ENCODE data around the gene GTF2A1L.
A peak's percentile ranks its signal among the peaks of the same experiment; 100 is the strongest.
"Not testable (repeated sequence)": the region's sequence is repeated elsewhere in the genome, so short reads cannot be mapped to it uniquely, and the experiment has no call there.

GTF2A1L gene

GRCh38 chr2:48622691-48623090 is 5.0 kb downstream of the GTF2A1L start:
- not testable (repeated sequence) for H3K4me3 ChIP-seq (ENCODE audit: insufficient read depth, low read length, poor library complexity, severe bottlenecking)

GRCh38 chr2:48624696-48625095 is 7.0 kb downstream of the GTF2A1L start:
- Histone ChIP-seq H3K27me3 (ENCODE audit: low read length) (no peaks in the 10 kb centered on the region), H3K9me3 (ENCODE audit: insufficient read depth, low read length) (no peaks in the 10 kb centered on the region), H3K9me2 (replicated peaks; ENCODE audit: insufficient read depth, low read length) (no peaks in the 10 kb centered on the region), H3K4me3 (ENCODE audit: insufficient read depth, low read length, poor library complexity, severe bottlenecking) (no peak overlapping the region), H3K36me3 (ENCODE audit: low read length) (no peaks in the 10 kb centered on the region), H3F3A (ENCODE audit: insufficient read depth) (no peaks in the 10 kb centered on the region), H3K27ac (ENCODE audit: low read depth, low read length) (no peak overlapping the region), H4K20me1 (ENCODE audit: low read depth, low read length) (no peaks in the 10 kb centered on the region), H3K4me2 (ENCODE audit: low read depth, low read length, poor library complexity, severe bottlenecking) (no peak overlapping the region), H3K9ac (ENCODE audit: low read length) (no peak overlapping the region), H2AFZ (ENCODE audit: low read depth, low read length, severe bottlenecking) (no peak overlapping the region), H3K79me2 (ENCODE audit: insufficient read depth, low read length) (no peaks in the 10 kb centered on the region)
- TF ChIP-seq EZH2phosphoT487 (conservative IDR thresholded peaks at IDR 0.05; ENCODE audit: low read length) (no peak), CTCF (IDR thresholded peaks at IDR 0.05; ENCODE audit: insufficient read depth, low read length, poor library complexity, severe bottlenecking) (no peak)

More at GRCh38 chr2:48622691-48623090, 5.0 kb downstream of the GTF2A1L start:
- H2AFZ ChIP-seq (ENCODE audit: low read depth, low read length, severe bottlenecking); H3K27me3 ChIP-seq (ENCODE audit: low read length); H3K36me3 ChIP-seq (ENCODE audit: low read length); H3K9me2 ChIP-seq (replicated peaks; ENCODE audit: insufficient read depth, low read length); H4K20me1 ChIP-seq (ENCODE audit: low read depth, low read length); H3K9ac ChIP-seq (ENCODE audit: low read length); H3K4me2 ChIP-seq (ENCODE audit: low read depth, low read length, poor library complexity, severe bottlenecking); H3F3A ChIP-seq (ENCODE audit: insufficient read depth); H3K79me2 ChIP-seq (ENCODE audit: insufficient read depth, low read length); H3K27ac ChIP-seq (ENCODE audit: low read depth, low read length); H3K9me3 ChIP-seq (ENCODE audit: insufficient read depth, low read length): not testable (repeated sequence)
- TF ChIP-seq CTCF (IDR thresholded peaks at IDR 0.05; ENCODE audit: insufficient read depth, low read length, poor library complexity, severe bottlenecking), result peak; percentile 9

GRCh38 chr2:48626047-48626446 is 8.4 kb downstream of the GTF2A1L start:
- H3K27ac ChIP-seq (ENCODE audit: low read depth, low read length), result no peak overlapping the region
- H3K4me2 ChIP-seq (ENCODE audit: low read depth, low read length, poor library complexity, severe bottlenecking), result no peak overlapping the region
- H3K9me2 ChIP-seq (replicated peaks; ENCODE audit: insufficient read depth, low read length), result no peaks in the 10 kb centered on the region
- no peak overlapping the region for H3K4me3 ChIP-seq (ENCODE audit: insufficient read depth, low read length, poor library complexity, severe bottlenecking)
- H3K79me2 ChIP-seq (ENCODE audit: insufficient read depth, low read length), result no peaks in the 10 kb centered on the region
- H3K9me3 ChIP-seq (ENCODE audit: insufficient read depth, low read length), result no peaks in the 10 kb centered on the region
- no peaks in the 10 kb centered on the region for H4K20me1 ChIP-seq (ENCODE audit: low read depth, low read length)
- H3K9ac ChIP-seq (ENCODE audit: low read length), result no peak overlapping the region
- H3F3A ChIP-seq (ENCODE audit: insufficient read depth), result no peaks in the 10 kb centered on the region
- no peaks in the 10 kb centered on the region for H3K36me3 ChIP-seq (ENCODE audit: low read length)
- TF ChIP-seq EZH2phosphoT487 (conservative IDR thresholded peaks at IDR 0.05; ENCODE audit: low read length) (no peak), CTCF (IDR thresholded peaks at IDR 0.05; ENCODE audit: insufficient read depth, low read length, poor library complexity, severe bottlenecking) (no peak)
- H3K27me3 ChIP-seq (ENCODE audit: low read length), result no peaks in the 10 kb centered on the region
- H2AFZ ChIP-seq (ENCODE audit: low read depth, low read length, severe bottlenecking), result no peak overlapping the region

- Histone ChIP-seq H2AFZ (ENCODE audit: low read depth, low read length, severe bottlenecking) (no peak overlapping the region), H3F3A (ENCODE audit: insufficient read depth) (no peaks in the 10 kb centered on the region), H3K4me2 (ENCODE audit: low read depth, low read length, poor library complexity, severe bottlenecking) (no peak overlapping the region), H3K9ac (ENCODE audit: low read length) (no peak overlapping the region), H3K27ac (ENCODE audit: low read depth, low read length) (no peak overlapping the region), H3K4me3 (ENCODE audit: insufficient read depth, low read length, poor library complexity, severe bottlenecking) (no peak overlapping the region), H3K79me2 (ENCODE audit: insufficient read depth, low read length) (no peaks in the 10 kb centered on the region), H3K9me2 (replicated peaks; ENCODE audit: insufficient read depth, low read length) (no peaks in the 10 kb centered on the region), H3K36me3 (ENCODE audit: low read length) (no peaks in the 10 kb centered on the region), H3K9me3 (ENCODE audit: insufficient read depth, low read length) (no peaks in the 10 kb centered on the region), H3K27me3 (ENCODE audit: low read length) (no peaks in the 10 kb centered on the region), H4K20me1 (ENCODE audit: low read depth, low read length) (no peaks in the 10 kb centered on the region)
- TF ChIP-seq EZH2phosphoT487 (conservative IDR thresholded peaks at IDR 0.05; ENCODE audit: low read length), result no peak
- TF ChIP-seq CTCF (IDR thresholded peaks at IDR 0.05; ENCODE audit: insufficient read depth, low read length, poor library complexity, severe bottlenecking), result no peak
Observed at GRCh38 chr2:48633143-48633542, 15.5 kb downstream of the GTF2A1L start.

Measured in SU-DHL-6 (cell line).